Epithelial cell of proximal tubule (primary cell): ENCODE results near the gene HES5. TPM values are rescaled to one million over a fixed set of nuclear protein-coding genes. Genes with fewer than 3 reads are reported as not detected.

Experiments
- DNase-seq: peaks from one replicate; pipeline ENCODE4 v3.0.0-alpha.2; 2011; ENCODE audit warnings: low read depth
- H3K4me3 ChIP-seq: 2 replicates; pipeline ENCODE4 v1.5.1; 2011; ENCODE audit warnings: low read depth, mild to moderate bottlenecking, low read length
- total RNA-seq: library from RNA; depleted of rRNA; stranded (reverse); fragments of >200 nt; gene quantifications from 2 replicates; pipeline ENCODE4 v1.2.3, GENCODE V29; 2015
- TF ChIP-seq, protein P1 (sequence below): conservative IDR thresholded peaks from 2 replicates; pipeline ENCODE4 v1.5.1; 2012; ENCODE audit warnings: low read depth, mild to moderate bottlenecking, low read length

Gene HES5
- total RNA-seq, 1 donor from 2014 or later: not detected

- DNase-seq: no peak
- no peak overlapping the region for H3K4me3 ChIP-seq
- TF ChIP-seq, protein P1, sequence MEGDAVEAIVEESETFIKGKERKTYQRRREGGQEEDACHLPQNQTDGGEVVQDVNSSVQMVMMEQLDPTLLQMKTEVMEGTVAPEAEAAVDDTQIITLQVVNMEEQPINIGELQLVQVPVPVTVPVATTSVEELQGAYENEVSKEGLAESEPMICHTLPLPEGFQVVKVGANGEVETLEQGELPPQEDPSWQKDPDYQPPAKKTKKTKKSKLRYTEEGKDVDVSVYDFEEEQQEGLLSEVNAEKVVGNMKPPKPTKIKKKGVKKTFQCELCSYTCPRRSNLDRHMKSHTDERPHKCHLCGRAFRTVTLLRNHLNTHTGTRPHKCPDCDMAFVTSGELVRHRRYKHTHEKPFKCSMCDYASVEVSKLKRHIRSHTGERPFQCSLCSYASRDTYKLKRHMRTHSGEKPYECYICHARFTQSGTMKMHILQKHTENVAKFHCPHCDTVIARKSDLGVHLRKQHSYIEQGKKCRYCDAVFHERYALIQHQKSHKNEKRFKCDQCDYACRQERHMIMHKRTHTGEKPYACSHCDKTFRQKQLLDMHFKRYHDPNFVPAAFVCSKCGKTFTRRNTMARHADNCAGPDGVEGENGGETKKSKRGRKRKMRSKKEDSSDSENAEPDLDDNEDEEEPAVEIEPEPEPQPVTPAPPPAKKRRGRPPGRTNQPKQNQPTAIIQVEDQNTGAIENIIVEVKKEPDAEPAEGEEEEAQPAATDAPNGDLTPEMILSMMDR: no peak
These were observed 7.8 kb downstream of the HES5 start for GRCh38 chr1:2522230-2522629.

GRCh38 chr1:2520806-2521205 is 9.3 kb downstream of the HES5 start:
- DNase-seq: no peak
- no peak overlapping the region for H3K4me3 ChIP-seq
- TF ChIP-seq, protein P1: no peak

GRCh38 chr1:2520206-2520605 is 9.9 kb downstream of the HES5 start:
- DNase-seq: no peak
- H3K4me3 ChIP-seq: no peak overlapping the region
- TF ChIP-seq, protein P1: no peak

DNA sequence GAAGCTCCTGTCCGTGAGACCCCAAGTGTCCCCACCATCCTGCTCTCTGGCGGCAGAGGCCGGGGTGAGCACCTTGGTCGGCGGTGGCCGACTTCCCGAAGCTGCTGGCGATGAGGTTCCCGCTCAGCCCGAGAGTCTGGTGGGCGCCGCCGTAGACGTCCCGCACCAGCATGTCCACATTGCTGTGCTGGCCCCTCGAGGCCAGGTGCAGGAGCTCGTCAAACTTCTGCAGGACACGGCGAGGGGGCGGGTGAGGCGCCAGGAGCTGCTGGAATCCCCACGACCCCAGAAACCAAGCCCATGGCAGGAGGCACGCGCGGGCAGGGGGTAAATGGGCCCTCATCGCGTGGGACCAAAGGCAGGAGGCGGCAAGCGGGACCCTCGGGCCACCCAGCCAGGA is 10.3 kb downstream of the HES5 start:
- TF ChIP-seq, protein P1: no peak
- H3K4me3 ChIP-seq: no peak overlapping the region
- no peak for DNase-seq

GRCh38 chr1:2519029-2519685 is 10.9 kb downstream of the HES5 start:
- no peak for DNase-seq
- no peak overlapping the region for H3K4me3 ChIP-seq
- TF ChIP-seq, protein P1: no peak

DNA sequence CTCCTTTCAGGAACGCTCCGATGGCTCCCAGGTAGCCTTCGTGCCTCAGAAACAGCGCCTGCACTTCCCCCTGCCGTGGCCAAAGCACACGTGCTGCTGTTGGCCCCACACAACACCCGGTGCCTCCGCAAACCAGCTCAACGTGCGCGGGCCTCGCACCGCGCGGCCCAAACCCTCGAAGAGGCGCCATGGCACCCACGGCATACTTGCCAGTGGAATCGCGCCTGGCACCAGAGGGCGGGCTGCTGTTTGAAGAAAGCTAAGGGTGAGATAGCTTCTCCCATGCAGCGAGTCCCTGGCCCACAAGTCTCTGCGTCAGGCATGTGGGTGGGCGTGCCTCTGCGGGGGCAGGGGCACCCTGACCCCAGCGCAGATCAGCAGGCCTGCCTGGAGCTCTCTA is 11.5 kb downstream of the HES5 start:
- no peak overlapping the region for H3K4me3 ChIP-seq
- TF ChIP-seq, protein P1: no peak
- DNase-seq: no peak

- H3K4me3 ChIP-seq: no peak overlapping the region
- TF ChIP-seq, protein P1: no peak
- DNase-seq: no peak
These were observed 12.1 kb downstream of the HES5 start for GRCh38 chr1:2517966-2518365.
